GM12872 (cell line): ENCODE measurements around the gene GPS2.

Experiments
- CTCF ChIP-seq: IDR thresholded peaks from 3 replicates; pipeline ENCODE4 v1.5.1; 2011; ENCODE audit warnings: low read depth, mild to moderate bottlenecking, low read length, moderate library complexity; ENCODE audit not compliant: insufficient read depth

Gene GPS2

GRCh38 chr17:7262935-7263800 is 52.0 kb downstream of the GPS2 start:
- no peak for TF ChIP-seq CTCF
